Measurements from ENCODE around the gene SNX6.
"Not testable (repeated sequence)": the region's sequence is repeated elsewhere in the genome, so short reads cannot be mapped to it uniquely, and the experiment has no call there.

The SNX6 gene

GRCh38 chr14:34520304-34520970 is 109.5 kb downstream of the SNX6 start:
- not testable (repeated sequence) for DNase-seq

Measured in CD4-positive, alpha-beta T cell treated with Interleukin-21 for 1 hour (primary cell).